HUDEP-2 (cell line): ENCODE measurements around the gene TRIM66.

ENCODE experiments used
- DNase-seq, 76 experiments: peaks; one replicate each; lab custom pipeline; 2025; ENCODE audit not compliant: unreplicated experiment in 76 of 76; lab: John Stamatoyannopoulos, UW

TRIM66 gene, protein sequence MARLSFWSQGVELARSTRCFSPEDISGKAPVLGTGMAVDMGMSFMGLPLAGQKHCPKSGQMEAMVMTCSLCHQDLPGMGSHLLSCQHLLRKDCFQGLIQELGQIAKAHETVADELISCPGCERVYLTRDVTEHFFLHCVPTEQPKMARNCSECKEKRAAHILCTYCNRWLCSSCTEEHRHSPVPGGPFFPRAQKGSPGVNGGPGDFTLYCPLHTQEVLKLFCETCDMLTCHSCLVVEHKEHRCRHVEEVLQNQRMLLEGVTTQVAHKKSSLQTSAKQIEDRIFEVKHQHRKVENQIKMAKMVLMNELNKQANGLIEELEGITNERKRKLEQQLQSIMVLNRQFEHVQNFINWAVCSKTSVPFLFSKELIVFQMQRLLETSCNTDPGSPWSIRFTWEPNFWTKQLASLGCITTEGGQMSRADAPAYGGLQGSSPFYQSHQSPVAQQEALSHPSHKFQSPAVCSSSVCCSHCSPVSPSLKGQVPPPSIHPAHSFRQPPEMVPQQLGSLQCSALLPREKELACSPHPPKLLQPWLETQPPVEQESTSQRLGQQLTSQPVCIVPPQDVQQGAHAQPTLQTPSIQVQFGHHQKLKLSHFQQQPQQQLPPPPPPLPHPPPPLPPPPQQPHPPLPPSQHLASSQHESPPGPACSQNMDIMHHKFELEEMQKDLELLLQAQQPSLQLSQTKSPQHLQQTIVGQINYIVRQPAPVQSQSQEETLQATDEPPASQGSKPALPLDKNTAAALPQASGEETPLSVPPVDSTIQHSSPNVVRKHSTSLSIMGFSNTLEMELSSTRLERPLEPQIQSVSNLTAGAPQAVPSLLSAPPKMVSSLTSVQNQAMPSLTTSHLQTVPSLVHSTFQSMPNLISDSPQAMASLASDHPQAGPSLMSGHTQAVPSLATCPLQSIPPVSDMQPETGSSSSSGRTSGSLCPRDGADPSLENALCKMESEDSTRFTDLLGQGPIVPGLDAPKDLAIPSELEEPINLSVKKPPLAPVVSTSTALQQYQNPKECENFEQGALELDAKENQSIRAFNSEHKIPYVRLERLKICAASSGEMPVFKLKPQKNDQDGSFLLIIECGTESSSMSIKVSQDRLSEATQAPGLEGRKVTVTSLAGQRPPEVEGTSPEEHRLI (N-terminal part only)

GRCh38 chr11:8682303-8683114 lies at the start of gene TRIM66, which contains the start of gene RPL27A:
TSS of gene TRIM66 (minus strand) at chr11:8682665. CDS start at chr11:8672274, 10,391 bp downstream.
TSS of gene RPL27A (plus strand) at chr11:8682792. CDS start at chr11:8682814, 22 bp downstream.
- DNase-seq: peak; percentile 20 to 97 (median 93)

DNA sequence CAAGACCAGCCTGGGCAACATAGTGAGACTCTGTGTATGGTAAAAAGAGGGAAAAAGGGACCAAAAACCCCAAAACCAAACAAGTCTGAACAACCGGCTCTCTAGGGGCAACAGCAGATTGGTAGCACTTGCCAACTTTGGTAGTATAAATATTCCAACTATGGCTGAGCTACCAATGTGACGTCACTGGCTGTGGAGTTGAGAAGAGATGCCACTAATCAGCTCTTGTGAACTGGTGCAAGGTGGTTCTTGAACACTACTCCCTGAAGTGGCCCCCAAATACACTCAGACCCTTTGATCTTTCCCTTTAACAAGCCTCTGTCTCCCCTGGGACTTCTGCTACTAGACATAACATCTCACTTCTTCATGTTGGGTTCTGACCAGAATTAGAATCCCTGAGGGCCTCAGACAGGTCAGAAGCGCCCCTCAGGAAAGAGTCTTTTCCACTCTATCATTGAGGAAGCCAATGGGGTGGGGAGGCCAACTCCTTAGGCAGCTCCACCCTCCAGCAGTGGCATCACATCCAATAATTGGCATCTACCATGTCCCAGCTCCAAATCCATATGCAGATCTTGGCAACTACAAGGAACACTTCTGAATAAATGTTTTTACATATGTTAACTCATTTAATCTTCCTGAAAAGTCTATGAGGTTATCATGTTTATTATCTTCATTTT lies 49.3 kb upstream of the TRIM66 start:
- no peak for DNase-seq

- no peak for DNase-seq
Observed at GRCh38 chr11:8730697-8731020, 48.2 kb upstream of the TRIM66 start.

GRCh38 chr11:8729837-8730696 lies 47.6 kb upstream of the TRIM66 start:
- no peak for DNase-seq

DNA sequence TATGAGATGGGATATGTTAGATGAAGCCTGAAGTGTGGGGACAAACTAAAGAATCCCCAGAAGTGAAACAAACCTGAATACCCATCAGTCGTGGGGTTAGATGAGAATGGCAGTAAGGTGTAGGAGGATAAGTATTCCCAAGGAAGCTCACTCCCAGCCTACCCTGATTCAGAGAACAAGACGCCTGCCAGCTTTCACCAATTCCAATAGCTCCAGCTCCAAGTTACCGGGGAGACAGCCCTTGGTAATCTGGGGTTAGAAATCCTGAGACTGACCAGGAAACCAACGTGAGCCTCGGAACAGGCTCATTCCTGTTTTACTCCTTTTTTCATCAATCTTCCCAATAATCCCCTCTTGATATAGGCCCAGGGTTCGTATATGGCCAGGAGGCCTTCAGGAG lies 46.6 kb upstream of the TRIM66 start:
- no peak for DNase-seq

- peak in 15 of 76 experiments; percentile 2 to 56 (median 23) for DNase-seq
Observed at GRCh38 chr11:8728563-8728962, 46.1 kb upstream of the TRIM66 start.

DNA sequence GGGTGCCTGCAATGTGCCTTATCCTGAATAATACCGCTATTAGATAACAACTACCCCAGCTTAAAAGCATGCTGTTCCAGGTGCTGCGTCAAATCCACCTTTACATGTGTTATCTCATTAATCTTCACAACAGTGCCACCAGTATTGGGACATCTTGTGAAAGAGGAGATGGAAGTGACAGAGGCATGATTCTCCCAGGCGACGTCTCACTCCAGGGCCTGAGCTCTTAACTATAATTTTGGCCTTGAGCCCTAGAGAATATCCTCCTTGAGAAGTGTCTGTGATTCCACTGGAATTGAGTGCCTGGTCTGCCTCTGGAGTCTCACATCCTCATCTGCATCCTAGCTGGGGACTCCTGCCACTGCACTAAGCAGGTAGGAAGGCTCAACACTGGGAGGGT lies 43.9 kb upstream of the TRIM66 start:
- no peak for DNase-seq

GRCh38 chr11:8724682-8725081 lies 42.2 kb upstream of the TRIM66 start:
- no peak for DNase-seq

DNA sequence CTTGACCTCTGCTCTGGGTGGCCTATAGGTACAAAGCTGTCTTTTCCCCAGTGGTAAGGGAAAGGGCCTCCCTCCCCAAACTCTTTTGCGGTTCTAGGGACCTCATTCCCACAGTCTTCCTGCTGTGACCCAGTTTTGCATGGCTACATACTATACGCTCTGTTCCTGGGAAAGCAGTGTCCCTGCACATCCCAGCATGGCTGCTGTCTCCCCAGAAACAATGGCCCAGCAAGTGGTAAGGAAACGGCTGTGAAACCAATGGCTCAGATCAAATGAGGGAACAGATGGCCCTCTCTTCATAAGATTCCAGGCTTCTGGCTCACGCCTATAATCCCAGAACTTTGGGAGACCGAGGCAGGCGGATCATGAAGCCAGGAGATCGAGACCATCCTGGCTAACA lies 41.2 kb upstream of the TRIM66 start:
- no peak for DNase-seq

DNA sequence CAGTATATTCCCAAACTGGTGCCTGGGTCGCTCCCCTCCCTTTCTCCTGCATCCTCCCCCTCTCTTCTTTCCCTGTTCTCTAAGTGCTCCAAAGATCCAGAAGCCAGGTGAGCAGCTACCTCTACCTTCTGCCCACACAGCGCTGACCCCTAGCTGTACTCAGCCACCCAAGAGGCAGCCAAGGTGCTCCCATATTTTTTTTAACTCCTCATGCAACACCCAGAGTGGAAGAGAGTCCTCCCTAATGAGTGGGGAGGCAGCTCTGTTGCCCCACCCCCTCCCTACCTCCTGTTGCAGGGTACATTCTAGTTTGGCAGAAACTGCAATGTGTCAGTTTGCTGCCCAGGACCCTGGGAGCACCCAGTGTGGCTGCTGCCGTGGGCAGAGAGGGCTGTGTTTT lies 40.3 kb upstream of the TRIM66 start:
- DNase-seq: no peak

DNA sequence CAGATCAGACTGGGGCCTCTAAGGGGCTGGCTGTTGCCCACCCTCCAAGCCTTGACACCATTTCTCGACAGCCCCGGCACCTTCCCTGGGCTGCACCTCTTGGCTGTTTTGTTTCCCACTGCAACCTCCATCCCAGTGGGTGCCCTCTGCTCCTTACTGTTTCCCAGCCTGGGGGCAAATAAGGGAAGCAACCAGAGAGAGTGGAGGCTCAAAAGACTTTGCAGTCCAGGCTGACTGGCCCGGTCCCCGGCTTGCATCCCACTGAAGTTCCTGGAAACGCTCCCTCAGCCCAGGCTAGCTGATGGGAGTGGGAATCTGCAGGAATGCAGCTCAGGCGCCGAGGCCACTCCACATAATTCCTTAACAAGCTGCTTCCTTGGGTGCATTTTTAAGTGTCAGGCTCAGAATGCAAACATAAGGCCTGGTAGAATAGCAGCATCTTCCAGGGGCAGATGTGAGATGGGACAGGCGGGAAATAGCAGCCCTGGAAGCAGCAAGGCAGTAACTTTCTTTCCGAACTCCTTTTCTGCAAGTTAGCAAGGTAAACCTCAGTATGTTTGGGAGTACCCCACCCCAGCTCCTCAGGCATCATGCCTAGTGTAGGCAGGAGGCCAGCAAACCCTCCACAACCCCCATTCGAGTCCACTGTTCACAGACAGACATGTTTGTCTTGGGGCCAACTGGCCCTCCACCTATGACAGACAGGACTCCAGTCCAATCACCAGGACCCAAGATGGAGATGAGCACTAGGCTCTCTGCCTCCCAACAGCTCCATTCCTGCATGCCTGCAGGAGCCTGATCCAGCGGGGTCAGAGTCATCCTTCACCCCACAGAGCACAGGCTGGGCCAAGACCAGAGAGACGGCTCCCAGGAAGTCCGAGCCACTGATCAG lies 39.4 kb upstream of the TRIM66 start:
- DNase-seq: no peak

DNA sequence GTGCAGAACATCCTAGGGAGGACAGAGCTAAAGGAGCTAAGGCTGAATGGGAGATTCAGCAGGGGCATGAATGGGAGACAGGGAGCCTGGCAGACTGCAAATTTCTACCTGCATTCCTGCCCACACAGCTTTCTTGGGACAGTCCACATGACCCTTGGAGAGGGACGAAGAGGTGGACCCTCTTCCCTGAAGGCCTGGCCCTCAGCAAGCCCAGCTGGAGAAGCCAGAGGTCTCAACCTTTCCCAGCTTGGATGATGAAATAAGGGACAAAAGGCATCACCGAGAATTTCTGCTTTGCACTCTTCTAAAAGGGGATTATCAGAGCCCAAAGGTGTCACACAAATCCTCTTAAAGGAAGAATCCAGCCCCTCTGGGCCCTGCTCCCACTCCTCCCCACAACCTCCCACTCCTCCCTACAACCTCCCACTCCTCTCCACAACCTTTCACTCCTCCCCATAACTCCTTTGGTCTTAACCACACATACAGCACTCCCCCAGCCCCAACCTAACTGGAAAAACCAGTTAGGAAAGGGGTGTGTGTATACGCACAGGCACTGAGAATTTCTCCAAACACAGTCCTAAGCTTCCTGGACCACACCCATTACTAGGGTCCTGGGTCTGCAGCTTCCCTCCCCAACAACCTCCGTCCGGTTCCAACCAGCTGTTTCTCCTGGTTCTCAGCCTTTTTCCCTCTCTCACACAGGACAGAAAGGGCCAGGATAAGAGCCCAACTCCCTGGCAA lies 38.6 kb upstream of the TRIM66 start:
- DNase-seq: no peak

- DNase-seq: no peak
Observed at GRCh38 chr11:8720352-8720751, 37.9 kb upstream of the TRIM66 start.

- DNase-seq: no peak
Observed at GRCh38 chr11:8719721-8720120, 37.3 kb upstream of the TRIM66 start.

DNA sequence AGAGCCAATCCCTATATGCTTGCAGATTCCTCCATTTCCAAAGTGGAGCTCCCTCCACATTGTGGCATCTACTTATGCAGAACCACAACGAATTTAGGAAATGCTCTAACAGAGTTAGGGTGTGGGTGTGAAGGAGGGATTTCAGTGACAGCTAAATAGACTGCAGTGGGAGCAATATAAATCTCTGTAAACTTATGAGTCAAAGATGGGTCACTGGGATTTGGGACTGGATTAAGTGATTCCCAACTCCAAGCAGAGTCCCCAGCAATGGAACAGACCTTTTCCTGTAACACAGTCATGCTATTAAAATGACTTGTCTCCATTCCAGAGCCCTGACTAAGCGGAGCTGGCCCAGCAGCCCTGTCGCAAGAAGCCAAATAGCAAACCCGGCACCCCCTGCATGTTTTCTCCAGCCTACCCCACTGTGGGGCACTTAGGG lies 36.8 kb upstream of the TRIM66 start:
- no peak for DNase-seq

DNA sequence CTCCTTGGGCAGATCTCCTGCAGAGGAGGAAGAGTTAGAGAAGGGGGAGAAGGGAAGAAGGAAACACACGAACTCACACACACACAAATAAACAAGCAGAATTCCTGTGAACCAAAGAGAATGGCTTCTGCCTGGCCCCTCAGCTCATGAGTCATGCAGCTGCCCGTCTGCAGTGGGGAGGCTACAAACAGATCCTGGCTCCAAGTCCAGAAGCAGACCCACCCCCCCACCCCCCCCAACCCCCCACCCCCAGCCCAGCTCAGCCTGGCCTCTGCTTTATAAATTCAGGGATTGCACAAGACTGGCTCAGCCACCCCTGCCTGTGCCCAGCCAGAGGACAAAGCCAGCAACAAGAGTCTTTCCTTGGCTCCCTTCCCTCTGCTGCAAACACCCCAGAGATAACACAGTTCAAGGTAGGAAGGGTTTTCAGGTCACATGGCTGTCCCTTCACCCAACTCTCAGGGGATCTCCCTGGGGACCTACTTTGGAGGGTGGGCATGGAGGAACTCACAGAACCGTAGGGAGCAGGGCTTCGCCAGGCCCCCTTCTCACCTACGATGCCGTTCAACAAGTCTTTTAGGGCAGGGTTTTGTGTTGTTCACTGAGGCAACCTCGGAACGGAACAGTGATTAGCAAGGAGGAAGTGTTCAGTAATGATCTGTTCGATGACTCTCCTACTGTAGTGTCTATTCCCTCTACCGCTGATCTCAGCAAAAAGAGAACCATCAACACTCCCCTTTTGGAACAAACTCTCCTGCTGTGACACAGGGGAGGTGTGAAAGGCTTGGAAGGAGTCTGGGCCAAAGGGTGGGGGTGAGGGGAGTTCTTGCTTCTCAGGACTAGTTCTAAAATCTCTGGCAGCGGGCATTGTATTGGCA lies 35.6 kb upstream of the TRIM66 start:
- no peak for DNase-seq
